ENCODE measurements around the gene FAM89B.

FAM89B gene

GRCh38 chr11:65558930-65559509 lies 13.3 kb upstream of the FAM89B start:
- DNase-seq = peak; percentile 41
- in situ Hi-C loops (cut with HindIII; ENCODE audit: low pct_ligation_motif_present, low sequenced_read_pairs) = no loop called here
- no peaks in the 10 kb centered on the region for H3K36me3 ChIP-seq (replicated peaks)
- peak overlapping the region; percentile 89 for H3K27ac ChIP-seq
- peak overlapping the region; percentile 29 for H3K4me3 ChIP-seq (ENCODE audit: low read depth, low read length)
- TF ChIP-seq CTCF (IDR thresholded peaks at IDR 0.05; ENCODE audit: low read depth, low read length, missing control alignments) = no peak
- no peaks in the 10 kb centered on the region for H3K27me3 ChIP-seq (replicated peaks)

GRCh38 chr11:65559535-65559934 lies 12.8 kb upstream of the FAM89B start:
- in situ Hi-C loops (cut with HindIII; ENCODE audit: low pct_ligation_motif_present, low sequenced_read_pairs) = no loop called here
- no peaks in the 10 kb centered on the region for H3K36me3 ChIP-seq (replicated peaks)
- no peak for DNase-seq
- H3K27me3 ChIP-seq (replicated peaks) = no peaks in the 10 kb centered on the region
- peak overlapping the region; percentile 89 for H3K27ac ChIP-seq
- TF ChIP-seq CTCF (IDR thresholded peaks at IDR 0.05; ENCODE audit: low read depth, low read length, missing control alignments) = no peak
- no peak overlapping the region for H3K4me3 ChIP-seq (ENCODE audit: low read depth, low read length)

GRCh38 chr11:65559951-65560537 lies 12.3 kb upstream of the FAM89B start:
- H3K4me3 ChIP-seq (ENCODE audit: low read depth, low read length) = no peak overlapping the region
- H3K27me3 ChIP-seq (replicated peaks) = no peaks in the 10 kb centered on the region
- in situ Hi-C loops (cut with HindIII; ENCODE audit: low pct_ligation_motif_present, low sequenced_read_pairs) = no loop called here
- H3K36me3 ChIP-seq (replicated peaks) = no peaks in the 10 kb centered on the region
- peak; percentile 46 for DNase-seq
- TF ChIP-seq CTCF (IDR thresholded peaks at IDR 0.05; ENCODE audit: low read depth, low read length, missing control alignments) = no peak
- peak overlapping the region; percentile 89 for H3K27ac ChIP-seq

- TF ChIP-seq CTCF (IDR thresholded peaks at IDR 0.05; ENCODE audit: low read depth, low read length, missing control alignments) = no peak
- Histone ChIP-seq H3K27ac (peak overlapping the region; percentile 89), H3K27me3 (replicated peaks) (no peaks in the 10 kb centered on the region), H3K36me3 (replicated peaks) (no peaks in the 10 kb centered on the region), H3K4me3 (ENCODE audit: low read depth, low read length) (no peak overlapping the region)
- in situ Hi-C loops (cut with HindIII; ENCODE audit: low pct_ligation_motif_present, low sequenced_read_pairs) = no loop called here
- peak; percentile 87 for DNase-seq
These were observed 11.6 kb upstream of the FAM89B start for GRCh38 chr11:65560555-65561418.

- DNase-seq = no peak
- no peak for TF ChIP-seq CTCF (IDR thresholded peaks at IDR 0.05; ENCODE audit: low read depth, low read length, missing control alignments)
- no peaks in the 10 kb centered on the region for H3K36me3 ChIP-seq (replicated peaks)
- no peaks in the 10 kb centered on the region for H3K27me3 ChIP-seq (replicated peaks)
- H3K27ac ChIP-seq = no peak overlapping the region
- in situ Hi-C loops (cut with HindIII; ENCODE audit: low pct_ligation_motif_present, low sequenced_read_pairs) = no loop called here
- no peak overlapping the region for H3K4me3 ChIP-seq (ENCODE audit: low read depth, low read length)
These were observed 10.3 kb upstream of the FAM89B start for GRCh38 chr11:65562020-65562419.

Data from brain microvascular endothelial cell (primary cell).